Epithelial cell of proximal tubule (primary cell): ENCODE measurements around the gene MSRB3. TPM values are rescaled to one million over a fixed set of nuclear protein-coding genes. Genes with fewer than 3 reads are reported as not detected.
"Not testable (repeated sequence)": the region's sequence is repeated elsewhere in the genome, so short reads cannot be mapped to it uniquely, and the experiment has no call there.

Experiments
- DNase-seq: peaks from one replicate; pipeline ENCODE4 v3.0.0-alpha.2; 2011; ENCODE audit warnings: low read depth
- H3K4me3 ChIP-seq: 2 replicates; pipeline ENCODE4 v1.5.1; 2011; ENCODE audit warnings: low read depth, mild to moderate bottlenecking, low read length
- total RNA-seq: library from RNA; depleted of rRNA; stranded (reverse); fragments of >200 nt; gene quantifications from 2 replicates; pipeline ENCODE4 v1.2.3, GENCODE V29; 2015
- TF ChIP-seq, protein P1 (sequence below): conservative IDR thresholded peaks from 2 replicates; pipeline ENCODE4 v1.5.1; 2012; ENCODE audit warnings: low read depth, mild to moderate bottlenecking, low read length

Gene MSRB3
- total RNA-seq, 1 donor from 2014 or later, result 4.0 TPM

DNA sequence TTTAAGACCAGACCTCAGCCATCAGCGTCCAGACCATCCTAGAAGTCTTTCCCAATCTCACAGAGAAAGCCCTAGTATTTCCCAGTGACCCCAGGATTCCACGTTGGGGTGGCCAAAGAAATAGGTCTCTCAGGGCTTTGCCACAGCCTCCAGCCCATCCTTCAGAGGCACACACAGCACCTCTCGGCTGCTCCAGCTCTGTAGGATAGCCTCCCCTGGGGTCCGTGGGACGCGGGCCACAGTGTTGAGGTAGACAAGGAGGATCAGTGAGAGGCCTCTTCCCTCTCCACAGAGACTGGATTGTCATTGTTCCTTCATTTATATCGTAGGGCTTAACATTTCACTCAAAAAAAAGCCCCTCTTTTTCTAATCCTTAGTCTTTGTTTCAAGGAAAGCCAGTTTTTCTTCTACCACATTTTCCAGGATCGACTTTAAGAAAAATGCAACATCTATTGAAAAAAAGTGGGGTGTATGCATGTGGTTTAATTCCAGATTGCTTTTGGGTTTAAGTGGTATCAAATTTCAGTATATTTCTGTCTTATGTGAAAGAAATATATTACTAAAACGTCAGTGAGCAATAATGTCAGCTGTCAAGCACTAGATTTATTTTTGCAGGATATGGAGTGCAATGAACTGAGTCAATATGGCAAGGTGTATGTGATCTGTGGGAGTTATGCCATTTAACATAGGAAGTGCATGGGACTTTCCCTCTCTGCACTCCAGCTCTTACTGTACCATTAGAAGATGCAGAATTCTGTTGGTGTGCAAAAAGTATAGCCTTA, 187.5 kb downstream of the MSRB3 start:
- no peak overlapping the region for H3K4me3 ChIP-seq
- DNase-seq, result no peak
- TF ChIP-seq, protein P1, sequence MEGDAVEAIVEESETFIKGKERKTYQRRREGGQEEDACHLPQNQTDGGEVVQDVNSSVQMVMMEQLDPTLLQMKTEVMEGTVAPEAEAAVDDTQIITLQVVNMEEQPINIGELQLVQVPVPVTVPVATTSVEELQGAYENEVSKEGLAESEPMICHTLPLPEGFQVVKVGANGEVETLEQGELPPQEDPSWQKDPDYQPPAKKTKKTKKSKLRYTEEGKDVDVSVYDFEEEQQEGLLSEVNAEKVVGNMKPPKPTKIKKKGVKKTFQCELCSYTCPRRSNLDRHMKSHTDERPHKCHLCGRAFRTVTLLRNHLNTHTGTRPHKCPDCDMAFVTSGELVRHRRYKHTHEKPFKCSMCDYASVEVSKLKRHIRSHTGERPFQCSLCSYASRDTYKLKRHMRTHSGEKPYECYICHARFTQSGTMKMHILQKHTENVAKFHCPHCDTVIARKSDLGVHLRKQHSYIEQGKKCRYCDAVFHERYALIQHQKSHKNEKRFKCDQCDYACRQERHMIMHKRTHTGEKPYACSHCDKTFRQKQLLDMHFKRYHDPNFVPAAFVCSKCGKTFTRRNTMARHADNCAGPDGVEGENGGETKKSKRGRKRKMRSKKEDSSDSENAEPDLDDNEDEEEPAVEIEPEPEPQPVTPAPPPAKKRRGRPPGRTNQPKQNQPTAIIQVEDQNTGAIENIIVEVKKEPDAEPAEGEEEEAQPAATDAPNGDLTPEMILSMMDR, result no peak

DNA sequence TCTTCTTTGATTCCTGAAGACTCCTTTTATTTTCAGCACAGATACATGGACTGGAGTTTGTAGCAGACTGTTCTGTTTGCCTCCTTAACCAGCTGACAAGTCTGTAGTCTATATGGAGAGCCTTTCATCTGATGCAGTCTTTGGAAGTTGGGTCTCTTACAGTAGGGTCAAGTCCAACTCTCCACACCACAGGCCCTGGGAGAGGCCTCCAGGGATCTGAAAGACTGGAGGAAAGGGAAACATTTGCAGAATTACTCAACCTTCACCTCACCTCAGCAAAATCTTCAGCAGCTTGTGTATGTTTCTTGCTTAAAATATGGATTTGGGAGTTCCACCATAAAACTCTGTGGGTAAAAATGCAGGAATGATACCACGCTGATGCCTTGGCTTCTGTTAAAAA, 188.4 kb downstream of the MSRB3 start:
- H3K4me3 ChIP-seq, result no peak overlapping the region
- TF ChIP-seq, protein P1, result no peak
- DNase-seq, result no peak

DNA sequence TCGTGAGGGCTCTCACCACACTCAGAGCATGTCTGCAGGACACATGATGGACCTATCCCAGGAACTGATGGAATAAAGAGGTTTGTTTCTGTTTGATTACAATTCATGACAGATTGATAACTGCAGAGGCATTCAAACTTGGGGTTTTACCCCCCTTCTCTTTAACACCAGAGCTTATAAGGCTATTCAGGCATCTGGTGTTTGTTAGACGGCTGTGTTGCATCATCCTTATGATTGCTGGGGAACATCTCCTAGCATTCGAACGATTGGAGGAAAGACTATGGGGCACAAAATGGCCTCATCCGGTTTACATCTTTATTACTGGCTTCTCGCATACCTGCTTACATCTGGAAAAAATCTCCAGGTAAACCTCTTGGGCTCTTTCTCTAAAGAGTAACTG, 191.8 kb downstream of the MSRB3 start:
- H3K4me3 ChIP-seq, result no peak overlapping the region
- TF ChIP-seq, protein P1, result no peak
- DNase-seq, result no peak

DNA sequence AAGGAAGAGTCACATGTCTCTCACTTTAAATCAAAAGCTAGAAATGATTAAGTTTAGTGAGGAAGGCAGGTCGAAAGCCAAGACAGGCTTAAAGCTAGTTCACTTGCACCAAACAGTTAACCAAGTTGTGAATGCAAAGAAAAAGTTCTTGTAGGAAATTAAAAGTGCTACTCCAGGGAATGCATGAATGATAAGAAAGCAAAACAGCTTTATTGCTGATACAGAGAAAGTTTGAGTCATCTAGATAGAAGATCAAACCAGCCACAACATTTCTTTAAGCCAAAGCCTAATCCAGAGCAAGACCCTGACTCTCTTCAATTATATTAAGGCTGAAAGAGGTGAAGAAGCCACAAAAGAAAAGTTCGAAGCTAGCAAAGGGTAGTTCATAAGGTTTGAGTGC, 193.6 kb downstream of the MSRB3 start:
- TF ChIP-seq, protein P1, result no peak
- no peak for DNase-seq
- H3K4me3 ChIP-seq, result no peak overlapping the region

DNA sequence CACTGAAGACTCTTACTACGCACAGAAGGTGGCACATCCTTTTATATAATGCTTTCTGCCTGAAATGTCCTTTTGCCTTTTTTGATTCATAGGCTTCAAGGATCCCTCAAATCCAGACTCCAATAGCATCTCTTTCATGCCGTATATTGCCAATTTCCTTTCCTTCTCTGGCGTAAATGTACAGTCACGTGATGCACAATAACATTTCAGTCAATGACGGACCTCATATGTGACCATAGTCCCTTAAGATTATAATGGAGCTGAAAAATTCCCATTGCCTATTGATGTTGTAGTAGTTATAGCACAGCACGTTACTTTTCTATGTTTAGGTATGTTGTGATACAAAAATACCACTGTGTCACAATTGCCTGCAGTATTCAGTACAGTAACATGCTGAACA, 196.3 kb downstream of the MSRB3 start:
- TF ChIP-seq, protein P1, result no peak
- H3K4me3 ChIP-seq, result no peak overlapping the region
- no peak for DNase-seq

DNA sequence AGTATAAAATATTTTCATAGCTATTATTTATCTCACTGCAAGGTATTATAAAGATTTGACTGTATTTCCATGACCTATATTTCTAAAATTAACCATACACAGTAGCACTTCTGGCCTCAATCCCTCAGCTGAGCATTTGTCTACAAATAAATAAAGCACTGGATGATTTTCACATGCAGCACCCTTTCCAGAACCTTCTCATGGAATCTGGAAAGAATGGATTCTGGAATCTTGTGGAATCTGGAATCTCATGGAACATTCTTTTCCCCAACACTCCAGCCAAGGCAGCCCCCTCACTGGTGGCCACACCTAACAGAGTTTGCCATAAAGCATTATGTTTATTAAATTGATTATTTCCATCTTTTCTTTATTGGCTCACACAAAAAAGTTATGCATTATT, 199.2 kb downstream of the MSRB3 start:
- TF ChIP-seq, protein P1, result no peak
- no peak for DNase-seq
- H3K4me3 ChIP-seq, result no peak overlapping the region

DNA sequence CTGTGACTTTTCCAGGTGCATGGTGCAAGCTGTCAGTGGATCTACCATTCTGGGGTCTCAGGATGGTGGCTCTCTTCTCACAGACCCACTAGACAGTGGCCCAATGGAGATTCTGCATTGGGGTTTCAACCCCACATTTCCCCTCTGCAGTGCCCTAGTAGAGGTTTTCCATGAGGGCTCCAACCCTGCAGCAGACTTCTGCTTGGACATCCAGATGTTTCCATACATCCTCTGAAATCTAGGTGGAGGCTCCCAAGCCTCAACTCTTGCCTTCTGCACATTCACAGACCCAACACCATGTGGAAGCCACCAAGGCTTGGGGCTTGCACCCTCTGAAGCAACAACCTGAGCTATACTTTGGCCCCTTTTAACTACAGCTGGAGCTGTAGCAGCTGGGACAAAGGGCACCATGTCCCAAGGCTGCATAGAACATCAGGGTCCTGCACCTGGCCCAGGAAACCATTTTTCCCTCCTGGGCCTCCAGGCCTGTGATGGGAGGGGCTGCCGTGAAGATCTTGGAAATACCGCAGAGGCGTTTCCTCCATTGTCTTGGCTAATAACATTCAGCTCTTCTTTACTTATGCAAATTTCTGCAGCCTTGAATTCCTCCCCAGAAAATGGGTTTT, 205.5 kb downstream of the MSRB3 start:
- not testable (repeated sequence) for DNase-seq

More for the DNA sequence above, 205.5 kb downstream of the MSRB3 start:
- H3K4me3 ChIP-seq, result not testable (repeated sequence)
